SK-N-SH treated with all-trans-retinoic acid at 6 μM for 48 hours (cell line): ENCODE results near the gene NBAS.

Experiments used
- BACH2 ChIP-seq: fragments of 250-450 bp; sonication (Bioruptor Pico); IDR thresholded peaks from 2 replicates; pipeline ENCODE4 v1.9.0; 2021; ENCODE audit warnings: mild to moderate bottlenecking, borderline replicate concordance
- CSDC2 ChIP-seq: fragments of 250-450 bp; sonication (Bioruptor Pico); IDR thresholded peaks from 2 replicates; pipeline ENCODE4 v1.5.0; 2020; ENCODE audit warnings: mild to moderate bottlenecking, moderate library complexity
- GLIS3 ChIP-seq: fragments of 250-450 bp; sonication (Bioruptor Pico); IDR thresholded peaks from 2 replicates; pipeline ENCODE4 v1.5.0; 2020; ENCODE audit warnings: mild to moderate bottlenecking, moderate library complexity
- RARB ChIP-seq: fragments of 250-450 bp; sonication (Bioruptor Pico); IDR thresholded peaks from 2 replicates; pipeline ENCODE4 v1.8.0; 2021; ENCODE audit warnings: mild to moderate bottlenecking, moderate library complexity
- ZC3H10 ChIP-seq: fragments of 250-450 bp; sonication (Bioruptor Pico); IDR thresholded peaks from 2 replicates; pipeline ENCODE4 v1.5.1; 2021; ENCODE audit warnings: mild to moderate bottlenecking, moderate library complexity
- ZFP3 ChIP-seq: fragments of 250-450 bp; sonication (Bioruptor Pico); IDR thresholded peaks from 2 replicates; pipeline ENCODE4 v1.5.0; 2020; ENCODE audit warnings: mild to moderate bottlenecking, moderate library complexity
- ZFP30 ChIP-seq: fragments of 450-650 bp; formaldehyde crosslinking; IDR thresholded peaks from 2 replicates; pipeline ENCODE4 v1.5.0; 2022; ENCODE audit warnings: mild to moderate bottlenecking, moderate library complexity
- ZNF70 ChIP-seq: fragments of 450-650 bp; formaldehyde crosslinking; IDR thresholded peaks from 2 replicates; pipeline ENCODE4 v1.5.0; 2020; ENCODE audit warnings: mild to moderate bottlenecking, moderate library complexity
- TF ChIP-seq, protein P1 (sequence below): fragments of 250-450 bp; sonication (Bioruptor Pico); IDR thresholded peaks from 2 replicates; pipeline ENCODE4 v1.8.0; 2021; ENCODE audit warnings: low read depth, mild to moderate bottlenecking, moderate library complexity, borderline replicate concordance
- TF ChIP-seq, protein P2 (sequence below): fragments of 250-450 bp; sonication (Bioruptor Pico); IDR thresholded peaks from 2 replicates; pipeline ENCODE4 v1.8.0; 2020; ENCODE audit warnings: mild to moderate bottlenecking, moderate library complexity, borderline replicate concordance
- TF ChIP-seq, protein P3 (sequence below): fragments of 250-450 bp; sonication (Bioruptor Pico); IDR thresholded peaks from 2 replicates; pipeline ENCODE4 v1.5.0; 2020; ENCODE audit warnings: mild to moderate bottlenecking, moderate library complexity
- TF ChIP-seq, protein P4 (sequence below): fragments of 250-450 bp; sonication (Bioruptor Pico); IDR thresholded peaks from 2 replicates; pipeline ENCODE4 v1.5.1; 2020; ENCODE audit warnings: low read depth, mild to moderate bottlenecking, moderate library complexity

DNA sequence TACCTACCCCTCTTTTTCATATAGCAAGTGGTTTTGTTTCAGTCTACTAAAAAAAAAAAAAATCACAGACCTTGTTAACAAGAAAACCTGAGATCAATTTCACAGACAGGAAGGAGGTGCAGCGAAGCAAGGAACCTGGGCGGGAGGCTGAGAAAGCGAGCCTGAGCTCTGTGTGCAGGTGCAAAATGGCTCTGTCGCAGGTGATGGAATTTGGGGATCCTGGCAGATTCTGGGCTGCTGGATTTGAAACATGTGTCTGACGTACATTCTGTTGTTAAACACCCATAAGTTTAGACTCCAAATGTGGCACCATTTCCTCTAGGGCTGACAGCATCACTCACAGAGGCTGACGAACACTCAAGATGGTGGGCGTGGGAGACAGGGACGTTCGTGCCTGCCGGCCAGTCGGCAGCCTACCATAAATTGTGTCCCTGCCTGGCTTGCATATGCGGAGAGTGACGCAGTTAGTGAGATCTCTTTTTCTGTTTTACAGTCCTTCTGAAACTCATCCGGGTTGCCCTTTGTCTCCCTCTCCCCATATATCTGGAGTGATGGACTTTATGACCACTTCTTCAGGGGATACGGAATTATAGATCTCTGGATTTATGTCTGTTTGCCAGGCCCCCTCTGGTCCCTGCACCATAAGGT, 21.7 kb upstream of the NBAS start:
- TF ChIP-seq, protein P1, sequence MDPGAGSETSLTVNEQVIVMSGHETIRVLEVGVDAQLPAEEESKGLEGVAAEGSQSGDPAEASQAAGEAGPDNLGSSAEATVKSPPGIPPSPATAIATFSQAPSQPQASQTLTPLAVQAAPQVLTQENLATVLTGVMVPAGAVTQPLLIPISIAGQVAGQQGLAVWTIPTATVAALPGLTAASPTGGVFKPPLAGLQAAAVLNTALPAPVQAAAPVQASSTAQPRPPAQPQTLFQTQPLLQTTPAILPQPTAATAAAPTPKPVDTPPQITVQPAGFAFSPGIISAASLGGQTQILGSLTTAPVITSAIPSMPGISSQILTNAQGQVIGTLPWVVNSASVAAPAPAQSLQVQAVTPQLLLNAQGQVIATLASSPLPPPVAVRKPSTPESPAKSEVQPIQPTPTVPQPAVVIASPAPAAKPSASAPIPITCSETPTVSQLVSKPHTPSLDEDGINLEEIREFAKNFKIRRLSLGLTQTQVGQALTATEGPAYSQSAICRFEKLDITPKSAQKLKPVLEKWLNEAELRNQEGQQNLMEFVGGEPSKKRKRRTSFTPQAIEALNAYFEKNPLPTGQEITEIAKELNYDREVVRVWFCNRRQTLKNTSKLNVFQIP (CRISPR knock-in tag), result no peak
- TF ChIP-seq ZFP3 (CRISPR knock-in tag) (no peak), RARB (CRISPR knock-in tag) (no peak), ZFP30 (CRISPR knock-in tag) (no peak), CSDC2 (no peak), ZC3H10 (no peak), GLIS3 (CRISPR knock-in tag) (no peak), BACH2 (CRISPR knock-in tag) (no peak), ZNF70 (no peak)
- TF ChIP-seq, protein P2, sequence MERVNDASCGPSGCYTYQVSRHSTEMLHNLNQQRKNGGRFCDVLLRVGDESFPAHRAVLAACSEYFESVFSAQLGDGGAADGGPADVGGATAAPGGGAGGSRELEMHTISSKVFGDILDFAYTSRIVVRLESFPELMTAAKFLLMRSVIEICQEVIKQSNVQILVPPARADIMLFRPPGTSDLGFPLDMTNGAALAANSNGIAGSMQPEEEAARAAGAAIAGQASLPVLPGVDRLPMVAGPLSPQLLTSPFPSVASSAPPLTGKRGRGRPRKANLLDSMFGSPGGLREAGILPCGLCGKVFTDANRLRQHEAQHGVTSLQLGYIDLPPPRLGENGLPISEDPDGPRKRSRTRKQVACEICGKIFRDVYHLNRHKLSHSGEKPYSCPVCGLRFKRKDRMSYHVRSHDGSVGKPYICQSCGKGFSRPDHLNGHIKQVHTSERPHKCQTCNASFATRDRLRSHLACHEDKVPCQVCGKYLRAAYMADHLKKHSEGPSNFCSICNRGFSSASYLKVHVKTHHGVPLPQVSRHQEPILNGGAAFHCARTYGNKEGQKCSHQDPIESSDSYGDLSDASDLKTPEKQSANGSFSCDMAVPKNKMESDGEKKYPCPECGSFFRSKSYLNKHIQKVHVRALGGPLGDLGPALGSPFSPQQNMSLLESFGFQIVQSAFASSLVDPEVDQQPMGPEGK (CRISPR knock-in tag), result no peak
- TF ChIP-seq, protein P3, sequence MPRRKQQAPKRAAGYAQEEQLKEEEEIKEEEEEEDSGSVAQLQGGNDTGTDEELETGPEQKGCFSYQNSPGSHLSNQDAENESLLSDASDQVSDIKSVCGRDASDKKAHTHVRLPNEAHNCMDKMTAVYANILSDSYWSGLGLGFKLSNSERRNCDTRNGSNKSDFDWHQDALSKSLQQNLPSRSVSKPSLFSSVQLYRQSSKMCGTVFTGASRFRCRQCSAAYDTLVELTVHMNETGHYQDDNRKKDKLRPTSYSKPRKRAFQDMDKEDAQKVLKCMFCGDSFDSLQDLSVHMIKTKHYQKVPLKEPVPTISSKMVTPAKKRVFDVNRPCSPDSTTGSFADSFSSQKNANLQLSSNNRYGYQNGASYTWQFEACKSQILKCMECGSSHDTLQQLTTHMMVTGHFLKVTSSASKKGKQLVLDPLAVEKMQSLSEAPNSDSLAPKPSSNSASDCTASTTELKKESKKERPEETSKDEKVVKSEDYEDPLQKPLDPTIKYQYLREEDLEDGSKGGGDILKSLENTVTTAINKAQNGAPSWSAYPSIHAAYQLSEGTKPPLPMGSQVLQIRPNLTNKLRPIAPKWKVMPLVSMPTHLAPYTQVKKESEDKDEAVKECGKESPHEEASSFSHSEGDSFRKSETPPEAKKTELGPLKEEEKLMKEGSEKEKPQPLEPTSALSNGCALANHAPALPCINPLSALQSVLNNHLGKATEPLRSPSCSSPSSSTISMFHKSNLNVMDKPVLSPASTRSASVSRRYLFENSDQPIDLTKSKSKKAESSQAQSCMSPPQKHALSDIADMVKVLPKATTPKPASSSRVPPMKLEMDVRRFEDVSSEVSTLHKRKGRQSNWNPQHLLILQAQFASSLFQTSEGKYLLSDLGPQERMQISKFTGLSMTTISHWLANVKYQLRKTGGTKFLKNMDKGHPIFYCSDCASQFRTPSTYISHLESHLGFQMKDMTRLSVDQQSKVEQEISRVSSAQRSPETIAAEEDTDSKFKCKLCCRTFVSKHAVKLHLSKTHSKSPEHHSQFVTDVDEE (CRISPR knock-in tag), result no peak
- TF ChIP-seq, protein P4, sequence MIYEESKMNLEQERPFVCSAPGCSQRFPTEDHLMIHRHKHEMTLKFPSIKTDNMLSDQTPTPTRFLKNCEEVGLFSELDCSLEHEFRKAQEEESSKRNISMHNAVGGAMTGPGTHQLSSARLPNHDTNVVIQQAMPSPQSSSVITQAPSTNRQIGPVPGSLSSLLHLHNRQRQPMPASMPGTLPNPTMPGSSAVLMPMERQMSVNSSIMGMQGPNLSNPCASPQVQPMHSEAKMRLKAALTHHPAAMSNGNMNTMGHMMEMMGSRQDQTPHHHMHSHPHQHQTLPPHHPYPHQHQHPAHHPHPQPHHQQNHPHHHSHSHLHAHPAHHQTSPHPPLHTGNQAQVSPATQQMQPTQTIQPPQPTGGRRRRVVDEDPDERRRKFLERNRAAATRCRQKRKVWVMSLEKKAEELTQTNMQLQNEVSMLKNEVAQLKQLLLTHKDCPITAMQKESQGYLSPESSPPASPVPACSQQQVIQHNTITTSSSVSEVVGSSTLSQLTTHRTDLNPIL, result no peak
